ENCODE measurements around the gene ASAP3.
A peak's percentile ranks its signal among the peaks of the same experiment; 100 is the strongest.
"Not testable (repeated sequence)": the region's sequence is repeated elsewhere in the genome, so short reads cannot be mapped to it uniquely, and the experiment has no call there.

ASAP3 gene

GRCh38 chr1:23497777-23498439 is 13.9 kb upstream of the ASAP3 start:
- TF ChIP-seq, protein P1, sequence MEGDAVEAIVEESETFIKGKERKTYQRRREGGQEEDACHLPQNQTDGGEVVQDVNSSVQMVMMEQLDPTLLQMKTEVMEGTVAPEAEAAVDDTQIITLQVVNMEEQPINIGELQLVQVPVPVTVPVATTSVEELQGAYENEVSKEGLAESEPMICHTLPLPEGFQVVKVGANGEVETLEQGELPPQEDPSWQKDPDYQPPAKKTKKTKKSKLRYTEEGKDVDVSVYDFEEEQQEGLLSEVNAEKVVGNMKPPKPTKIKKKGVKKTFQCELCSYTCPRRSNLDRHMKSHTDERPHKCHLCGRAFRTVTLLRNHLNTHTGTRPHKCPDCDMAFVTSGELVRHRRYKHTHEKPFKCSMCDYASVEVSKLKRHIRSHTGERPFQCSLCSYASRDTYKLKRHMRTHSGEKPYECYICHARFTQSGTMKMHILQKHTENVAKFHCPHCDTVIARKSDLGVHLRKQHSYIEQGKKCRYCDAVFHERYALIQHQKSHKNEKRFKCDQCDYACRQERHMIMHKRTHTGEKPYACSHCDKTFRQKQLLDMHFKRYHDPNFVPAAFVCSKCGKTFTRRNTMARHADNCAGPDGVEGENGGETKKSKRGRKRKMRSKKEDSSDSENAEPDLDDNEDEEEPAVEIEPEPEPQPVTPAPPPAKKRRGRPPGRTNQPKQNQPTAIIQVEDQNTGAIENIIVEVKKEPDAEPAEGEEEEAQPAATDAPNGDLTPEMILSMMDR (IDR thresholded peaks at IDR 0.05; ENCODE audit: low read depth, low read length, missing control alignments) = no peak
- no peak overlapping the region for H3K4me3 ChIP-seq (ENCODE audit: low read depth, low read length)
- no peak for DNase-seq (ENCODE audit: low read depth)
- in situ Hi-C loops (cut with HindIII; ENCODE audit: low sequenced_read_pairs) = loop anchor here (5.0 kb wide), 1 partner anchor 76 kb away; the partner anchor contains the start of gene TCEA3

DNA sequence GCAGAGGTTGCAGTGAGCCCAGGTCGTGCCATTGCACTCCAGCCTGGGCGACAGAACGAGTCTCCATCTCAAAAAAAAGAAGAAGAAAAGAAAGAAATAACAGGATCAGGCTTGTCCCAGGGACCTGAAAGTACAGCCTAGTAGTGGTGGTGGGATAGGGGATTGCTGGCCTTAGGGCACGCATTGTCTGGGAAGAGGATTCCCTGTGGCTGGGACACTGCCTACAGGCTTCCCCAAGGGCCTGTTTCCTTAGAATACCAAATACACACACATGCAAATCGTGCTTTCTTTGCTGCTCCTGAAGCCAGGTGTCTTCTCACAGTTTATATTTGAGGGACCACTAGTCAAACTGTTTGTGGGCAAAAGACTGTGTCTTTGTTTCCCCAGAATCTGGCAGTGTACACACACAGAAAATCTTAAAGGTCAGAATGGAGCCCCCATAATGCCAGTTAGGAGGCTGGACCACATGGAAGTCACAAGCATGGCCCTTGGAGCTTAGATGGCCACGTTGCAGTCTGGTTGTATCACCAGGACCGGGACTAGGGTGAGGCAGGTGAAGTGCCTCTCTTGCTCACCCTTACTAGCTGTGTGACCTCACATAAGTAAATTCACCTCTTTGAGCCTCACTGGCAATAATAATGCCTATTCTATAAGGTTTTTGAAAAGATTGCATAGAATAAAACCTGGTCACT is 12.7 kb upstream of the ASAP3 start:
- no peak overlapping the region for H3K4me3 ChIP-seq (ENCODE audit: low read depth, low read length)
- in situ Hi-C loops (cut with HindIII; ENCODE audit: low sequenced_read_pairs) = loop anchor here (5.0 kb wide), 1 partner anchor 74 kb away; the partner anchor contains the start of gene TCEA3
- TF ChIP-seq, protein P1 (IDR thresholded peaks at IDR 0.05; ENCODE audit: low read depth, low read length, missing control alignments) = no peak
- no peak for DNase-seq (ENCODE audit: low read depth)

- not testable (repeated sequence) for DNase-seq (ENCODE audit: low read depth); H3K4me3 ChIP-seq (ENCODE audit: low read depth, low read length)
- in situ Hi-C loops (cut with HindIII; ENCODE audit: low sequenced_read_pairs) = loop anchor here (5.0 kb wide), 1 partner anchor 73 kb away; the partner anchor contains the start of gene TCEA3
These were observed 10.9 kb upstream of the ASAP3 start for GRCh38 chr1:23494836-23495235.

DNA sequence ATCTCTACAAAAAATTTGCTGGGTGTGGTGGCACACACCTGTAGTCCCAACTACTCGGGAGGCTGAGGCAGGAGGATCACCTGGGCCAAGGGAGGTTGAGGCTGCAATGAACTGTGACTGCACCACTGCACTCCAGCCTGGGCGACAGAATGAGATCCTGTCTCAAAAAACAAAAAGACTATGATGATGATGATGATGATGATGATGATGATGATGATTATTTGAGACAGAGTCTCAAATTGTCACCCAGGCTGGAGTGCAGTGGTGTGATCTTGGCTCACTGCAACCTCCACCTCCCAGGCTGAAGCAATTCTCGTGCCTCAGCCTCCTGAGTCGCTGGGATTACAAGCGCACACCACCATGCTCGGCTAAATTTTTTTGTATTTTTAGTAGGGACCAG is 8.8 kb upstream of the ASAP3 start:
- DNase-seq (ENCODE audit: low read depth); H3K4me3 ChIP-seq (ENCODE audit: low read depth, low read length); in situ Hi-C loops (cut with HindIII; ENCODE audit: low sequenced_read_pairs): not testable (repeated sequence)

DNA sequence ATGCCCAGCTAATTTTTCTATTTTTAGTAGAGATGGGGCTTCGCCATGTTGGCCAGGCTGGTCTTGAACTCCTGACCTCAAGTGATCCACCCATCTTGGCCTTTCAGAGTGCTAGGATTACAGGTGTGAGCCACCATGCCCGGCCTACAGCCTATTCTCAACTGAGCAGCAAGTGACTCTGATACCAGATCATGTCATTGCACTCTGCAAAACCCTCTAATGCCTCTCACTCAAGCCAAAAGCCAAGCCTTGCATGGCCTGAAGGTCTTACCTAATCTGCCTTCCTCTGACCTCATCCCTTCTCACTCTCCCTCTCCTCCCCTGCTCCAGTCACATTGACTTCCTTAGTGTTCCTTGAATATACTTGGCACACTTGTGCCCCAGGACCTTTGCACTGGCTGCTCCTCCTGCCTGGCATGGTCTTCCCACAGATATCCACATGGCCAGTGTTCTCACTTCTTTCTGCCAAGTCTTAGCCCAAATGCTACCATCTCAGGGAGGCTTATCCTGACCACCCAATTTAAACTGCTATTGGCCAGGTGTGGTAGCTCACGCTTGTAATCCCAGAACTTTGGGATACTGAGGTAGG is 8.2 kb upstream of the ASAP3 start:
- in situ Hi-C loops (cut with HindIII; ENCODE audit: low sequenced_read_pairs) = no loop called here
- TF ChIP-seq, protein P1 (IDR thresholded peaks at IDR 0.05; ENCODE audit: low read depth, low read length, missing control alignments) = no peak
- no peak for DNase-seq (ENCODE audit: low read depth)
- no peak overlapping the region for H3K4me3 ChIP-seq (ENCODE audit: low read depth, low read length)

DNA sequence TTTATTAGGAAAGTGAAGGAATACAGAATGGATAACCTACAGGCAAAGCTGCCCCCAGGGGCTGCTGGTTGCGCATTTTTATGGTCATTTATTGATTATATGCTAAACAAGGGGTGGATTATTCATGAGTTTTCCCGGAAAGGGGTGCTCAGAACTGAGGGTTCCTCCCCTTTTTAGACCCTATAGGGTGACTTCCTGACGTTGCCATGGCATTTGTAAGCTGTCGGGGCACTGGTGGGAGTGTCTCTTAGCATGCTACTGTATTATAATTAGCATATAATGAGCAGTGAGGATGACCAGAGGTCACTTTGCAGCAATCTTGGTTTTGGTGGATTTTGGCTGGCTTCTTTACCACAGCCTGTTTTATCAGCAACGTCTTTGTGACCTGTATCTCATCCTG is 5.9 kb upstream of the ASAP3 start:
- no peak overlapping the region for H3K4me3 ChIP-seq (ENCODE audit: low read depth, low read length)
- DNase-seq (ENCODE audit: low read depth) = no peak
- in situ Hi-C loops (cut with HindIII; ENCODE audit: low sequenced_read_pairs) = no loop called here
- TF ChIP-seq, protein P1 (IDR thresholded peaks at IDR 0.05; ENCODE audit: low read depth, low read length, missing control alignments) = no peak

DNA sequence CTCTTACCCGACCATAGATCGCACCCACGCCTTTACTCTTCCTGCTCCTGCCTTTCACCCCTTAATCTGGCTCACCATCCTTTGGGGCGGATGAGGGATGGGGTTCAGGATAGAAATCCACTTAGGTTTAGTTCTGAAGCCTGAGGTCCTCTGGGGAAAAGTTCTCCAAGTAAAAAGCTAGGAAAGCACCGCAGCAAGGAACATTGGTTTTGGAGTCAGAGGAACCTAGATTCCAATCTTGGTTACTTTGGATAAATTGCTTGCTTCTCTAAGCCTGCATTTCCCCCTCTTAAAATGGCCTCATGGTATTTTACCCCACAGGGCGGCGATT is 988 bp upstream of the ASAP3 start:
- DNase-seq (ENCODE audit: low read depth) = no peak
- in situ Hi-C loops (cut with HindIII; ENCODE audit: low sequenced_read_pairs) = no loop called here
- peak overlapping the region; percentile 75 for H3K4me3 ChIP-seq (ENCODE audit: low read depth, low read length)
- TF ChIP-seq, protein P1 (IDR thresholded peaks at IDR 0.05; ENCODE audit: low read depth, low read length, missing control alignments) = no peak
